HG03139 (cell line): ENCODE results near the gene NANOG.
"Not testable (repeated sequence)": the region's sequence is repeated elsewhere in the genome, so short reads cannot be mapped to it uniquely, and the experiment has no call there.

Source experiments
- ATAC-seq: cut with Tn5 transposase; IDR thresholded peaks from one replicate; pipeline ENCODE4 v1.9.1; 2021; ENCODE audit not compliant: unreplicated experiment

NANOG gene

DNA sequence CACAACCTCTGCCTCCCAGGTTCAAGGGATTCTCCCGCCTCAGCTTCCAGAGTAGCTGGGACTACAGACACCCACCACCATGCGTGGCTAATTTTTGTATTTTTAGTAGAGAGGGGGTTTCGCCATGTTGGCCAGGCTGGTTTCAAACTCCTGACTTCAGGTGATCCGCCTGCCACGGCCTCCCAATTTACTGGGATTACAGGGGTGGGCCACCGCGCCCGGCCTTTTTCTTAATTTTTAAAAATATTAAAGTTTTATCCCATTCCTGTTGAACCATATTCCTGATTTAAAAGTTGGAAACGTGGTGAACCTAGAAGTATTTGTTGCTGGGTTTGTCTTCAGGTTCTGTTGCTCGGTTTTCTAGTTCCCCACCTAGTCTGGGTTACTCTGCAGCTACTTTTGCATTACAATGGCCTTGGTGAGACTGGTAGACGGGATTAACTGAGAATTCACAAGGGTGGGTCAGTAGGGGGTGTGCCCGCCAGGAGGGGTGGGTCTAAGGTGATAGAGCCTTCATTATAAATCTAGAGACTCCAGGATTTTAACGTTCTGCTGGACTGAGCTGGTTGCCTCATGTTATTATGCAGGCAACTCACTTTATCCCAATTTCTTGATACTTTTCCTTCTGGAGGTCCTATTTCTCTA is at the start of gene NANOG:
Gene NANOG, plus strand, starts transcription at position 519 of the 645 bp plus-strand sequence. CDS start 213 bp downstream, outside the sequence.
- ATAC-seq, result not testable (repeated sequence)

DNA sequence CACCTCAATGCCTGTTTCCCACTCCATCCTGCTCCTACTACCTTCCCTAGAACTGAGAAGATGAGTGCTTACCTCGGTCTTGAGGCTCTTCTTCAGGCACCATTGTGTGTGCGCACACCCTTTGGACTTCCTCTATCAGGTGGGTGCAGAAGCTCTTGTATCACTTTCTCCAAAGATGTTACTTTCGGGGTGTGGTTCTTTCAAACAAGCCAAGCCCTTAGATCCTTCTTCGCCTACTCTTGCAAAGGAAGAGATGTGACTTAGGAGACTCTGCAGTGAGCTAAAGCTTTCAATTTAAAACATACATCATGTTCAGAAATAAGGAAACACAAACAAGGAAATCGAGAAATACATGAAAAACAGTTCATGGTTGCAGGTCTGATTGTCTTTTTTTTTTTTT is 42.0 kb upstream of the NANOG start, which contains the start of gene CLEC4C:
Gene CLEC4C, minus strand, starts transcription at position 130 of the 400 bp plus-strand sequence. Its CDS starts 27 bp downstream, at position 103.
- no peak for ATAC-seq

DNA sequence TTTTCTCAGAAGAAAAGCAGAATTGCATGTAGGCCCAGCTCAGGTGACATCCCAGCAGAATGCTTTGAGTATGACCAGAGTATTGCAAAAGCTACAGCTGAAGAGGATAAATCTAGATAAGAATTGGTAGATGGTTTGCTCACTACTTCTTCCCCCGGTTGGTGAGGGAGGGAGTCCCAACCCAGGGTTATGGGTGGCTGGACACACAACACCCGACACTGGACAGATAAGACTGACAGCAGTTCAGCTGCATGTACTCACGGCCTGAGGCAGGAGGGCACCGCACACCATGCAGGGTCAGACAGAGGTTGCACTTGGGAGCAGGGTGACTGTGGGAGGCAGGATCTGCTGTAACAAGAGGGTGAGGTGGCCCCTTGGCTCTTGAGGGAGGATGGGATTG is 40.4 kb upstream of the NANOG start:
- no peak for ATAC-seq

DNA sequence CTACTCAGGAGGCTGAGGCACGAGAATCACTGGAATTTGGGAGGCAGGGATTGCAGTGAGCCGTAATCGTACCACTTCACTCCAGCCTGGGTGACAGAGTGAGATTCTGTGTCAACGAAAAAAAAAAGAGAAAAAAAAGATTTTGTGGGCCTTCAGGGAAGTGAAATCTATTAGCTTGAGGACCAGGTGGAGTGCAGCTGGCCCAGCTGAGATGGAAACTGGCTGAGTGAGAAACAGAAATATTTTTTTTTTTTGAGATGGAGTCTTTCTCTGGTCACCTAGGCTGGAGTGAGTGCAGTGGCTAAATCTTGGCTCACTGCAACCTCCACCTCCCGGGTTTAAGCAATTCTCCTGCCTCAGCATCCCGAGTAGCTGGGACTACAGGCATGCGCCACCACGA is 39.8 kb upstream of the NANOG start:
- ATAC-seq, result no peak

DNA sequence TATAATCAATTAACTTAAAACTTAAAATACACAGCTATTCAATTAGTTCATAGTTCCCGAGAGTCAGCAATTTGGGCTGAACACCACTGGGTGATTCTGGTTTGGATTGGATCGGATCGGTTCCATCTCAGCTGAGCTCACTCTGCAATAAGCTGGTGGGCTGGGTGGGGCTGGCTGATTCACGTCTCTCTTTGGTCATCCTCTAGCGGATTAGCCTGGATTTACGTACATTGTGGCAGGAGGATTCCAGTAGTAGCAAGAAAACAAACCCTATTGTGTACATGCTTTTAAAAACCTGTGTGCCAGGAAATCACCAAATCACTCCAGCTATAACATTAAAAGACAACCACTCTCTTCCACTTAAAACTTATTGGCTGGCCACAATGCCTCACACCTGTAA is 38.9 kb upstream of the NANOG start:
- no peak for ATAC-seq

DNA sequence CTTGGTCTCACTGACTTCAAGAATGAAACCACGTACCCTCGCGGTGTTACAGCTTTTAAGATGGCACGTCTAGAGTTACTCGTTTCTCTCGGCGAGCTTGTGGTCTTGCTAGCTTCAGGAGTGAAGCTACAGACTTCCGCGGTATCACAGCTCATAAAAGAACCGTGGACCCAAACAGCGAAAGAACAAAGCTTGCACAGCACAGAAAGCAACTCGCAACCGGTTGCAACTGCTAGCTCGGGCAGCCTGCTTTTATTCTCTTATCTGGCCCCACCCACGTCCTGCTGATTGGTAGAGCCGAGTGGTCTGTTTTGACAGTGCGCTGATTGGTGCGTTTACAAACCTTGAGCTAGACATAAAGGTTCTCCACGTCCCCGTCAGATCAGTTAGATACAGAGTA is 37.8 kb upstream of the NANOG start:
- no peak for ATAC-seq

DNA sequence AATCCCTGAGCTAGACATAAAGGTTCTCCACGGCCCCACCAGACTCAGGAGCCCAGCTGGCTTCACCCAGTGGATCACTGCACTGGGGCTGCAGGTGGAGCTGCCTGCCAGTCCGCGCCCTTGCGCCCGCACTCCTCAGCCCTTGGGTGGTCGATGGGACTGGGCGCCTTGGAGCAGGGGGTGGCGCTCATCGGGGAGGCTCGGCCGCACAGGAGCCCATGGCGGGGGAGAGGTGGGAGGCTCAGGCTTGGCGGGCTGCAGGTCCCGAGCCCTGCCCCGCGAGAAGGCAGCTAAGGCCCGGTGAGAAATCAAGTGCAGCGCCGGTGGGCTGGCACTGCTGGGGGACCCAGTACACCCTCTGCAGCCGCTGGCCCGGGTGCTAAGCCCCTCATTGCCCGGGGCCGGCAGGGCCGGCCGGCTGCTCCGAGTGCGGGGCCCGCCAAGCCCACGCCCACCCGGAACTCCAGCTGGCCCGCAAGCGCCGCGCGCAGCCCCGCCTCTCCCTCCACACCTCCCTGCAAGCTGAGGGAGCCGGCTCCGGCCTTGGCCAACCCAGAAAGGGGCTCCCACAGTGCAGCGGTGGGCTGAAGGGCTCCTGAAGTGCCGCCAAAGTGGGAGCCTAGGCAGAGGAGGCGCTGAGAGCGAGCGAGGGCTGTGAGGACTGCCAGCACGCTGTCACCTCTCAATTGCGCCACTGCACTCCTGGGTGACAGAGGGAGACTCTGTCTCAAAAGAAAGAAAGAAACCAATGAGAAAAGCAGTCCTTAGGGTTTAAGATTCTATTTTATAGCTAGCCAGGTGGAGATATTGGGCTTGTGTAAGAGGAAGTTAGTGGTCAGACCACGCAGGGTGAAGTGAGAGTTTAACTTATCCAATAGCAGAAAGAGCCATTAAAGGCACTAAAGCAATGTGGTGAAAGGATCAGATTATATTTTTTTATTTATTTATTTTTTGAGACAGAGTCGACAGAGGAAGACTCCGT is 37.0 kb upstream of the NANOG start:
- ATAC-seq, result not testable (repeated sequence)

DNA sequence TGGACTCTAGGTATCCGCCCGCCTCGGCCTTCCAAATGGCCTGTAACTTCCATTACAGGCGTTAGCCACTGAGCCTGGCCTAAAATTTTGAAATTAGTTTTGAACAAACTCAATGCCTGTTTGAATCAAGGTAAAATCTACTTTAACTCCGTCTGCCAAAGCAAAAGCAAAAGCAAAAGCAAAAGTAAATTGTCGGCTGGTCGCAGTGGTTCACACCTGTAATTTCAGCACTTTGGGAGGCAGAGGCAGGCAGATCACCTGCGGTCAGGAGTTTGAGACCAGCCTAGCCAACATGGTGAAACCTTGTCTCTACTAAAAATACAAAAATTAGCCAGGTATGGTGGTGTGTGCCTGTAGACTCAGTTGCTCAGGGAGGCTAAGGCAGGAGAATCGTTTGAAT is 33.5 kb upstream of the NANOG start:
- ATAC-seq, result not testable (repeated sequence)

DNA sequence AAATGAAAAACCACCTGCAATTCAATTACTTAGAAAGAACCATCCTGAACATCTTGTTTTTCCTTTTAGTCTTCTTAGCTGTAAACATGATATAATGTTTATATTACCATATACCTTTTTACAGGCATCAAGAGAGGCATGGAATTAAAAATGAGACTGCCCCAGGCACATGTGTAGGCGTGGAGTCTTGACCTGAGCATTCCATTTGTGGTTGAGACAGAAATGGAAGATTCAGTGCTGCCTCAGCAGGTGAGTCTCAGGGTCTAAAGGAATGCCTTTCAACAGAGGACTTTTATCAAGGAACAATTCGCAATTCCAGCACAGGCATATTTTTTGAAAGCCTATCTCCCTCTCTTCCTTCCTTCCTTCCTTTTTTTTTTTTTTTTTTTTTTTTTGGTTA is 32.2 kb upstream of the NANOG start:
- ATAC-seq, result no peak

DNA sequence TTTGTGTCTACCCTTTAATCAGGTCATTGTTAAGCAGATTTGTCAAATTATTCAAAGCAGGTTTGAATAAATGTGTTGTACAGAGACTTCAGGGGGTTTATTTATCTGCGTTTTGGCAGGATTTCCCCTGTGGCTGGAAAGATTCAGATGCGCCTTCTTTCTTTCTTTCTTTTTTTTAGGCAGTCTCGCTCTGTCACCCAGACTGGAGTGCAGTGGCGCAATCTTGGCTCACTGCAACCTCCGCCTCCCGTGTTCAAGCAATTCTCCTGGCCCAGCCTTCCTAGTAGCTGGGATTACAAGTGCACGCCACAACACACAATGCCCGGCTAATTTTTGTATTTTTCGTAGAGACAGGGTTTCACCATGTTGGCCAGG is 30.4 kb upstream of the NANOG start:
- no peak for ATAC-seq

DNA sequence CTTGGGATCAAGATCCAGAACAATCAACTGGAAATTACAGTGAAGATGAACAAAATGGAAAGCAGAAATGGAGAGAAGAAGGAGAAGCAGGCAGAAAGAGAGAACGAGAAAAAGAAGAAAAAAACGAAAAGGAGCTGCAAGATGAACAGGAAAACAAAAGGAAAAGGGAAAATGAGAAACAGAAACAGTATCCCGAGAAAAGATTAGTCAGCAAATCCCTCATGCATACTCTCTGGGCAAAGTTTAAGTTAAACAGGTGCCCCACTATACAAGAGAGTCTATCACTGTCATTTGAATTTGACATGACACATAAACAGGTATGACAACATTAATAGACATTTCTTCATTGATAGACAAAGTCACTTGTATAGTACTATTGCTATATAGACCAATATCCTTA is 19.2 kb upstream of the NANOG start:
- no peak for ATAC-seq

DNA sequence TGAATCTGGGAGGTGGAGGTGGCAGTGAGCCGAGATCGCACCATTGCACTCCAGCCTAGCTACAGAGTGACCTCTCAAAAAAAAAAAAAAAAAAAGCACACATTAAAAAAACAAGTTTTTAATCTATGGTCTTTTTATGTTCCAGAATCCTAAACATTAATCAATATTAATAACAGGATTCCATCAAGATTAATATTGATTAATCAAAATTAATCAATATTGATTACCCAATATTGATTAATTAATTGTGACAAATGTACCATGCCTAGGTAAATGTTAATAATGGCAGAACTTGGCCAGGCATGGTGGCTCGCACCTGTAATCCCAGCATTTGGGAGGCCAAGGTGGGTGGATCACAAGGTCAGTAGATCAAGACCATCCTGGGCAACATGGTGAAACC is 7.9 kb upstream of the NANOG start:
- no peak for ATAC-seq

DNA sequence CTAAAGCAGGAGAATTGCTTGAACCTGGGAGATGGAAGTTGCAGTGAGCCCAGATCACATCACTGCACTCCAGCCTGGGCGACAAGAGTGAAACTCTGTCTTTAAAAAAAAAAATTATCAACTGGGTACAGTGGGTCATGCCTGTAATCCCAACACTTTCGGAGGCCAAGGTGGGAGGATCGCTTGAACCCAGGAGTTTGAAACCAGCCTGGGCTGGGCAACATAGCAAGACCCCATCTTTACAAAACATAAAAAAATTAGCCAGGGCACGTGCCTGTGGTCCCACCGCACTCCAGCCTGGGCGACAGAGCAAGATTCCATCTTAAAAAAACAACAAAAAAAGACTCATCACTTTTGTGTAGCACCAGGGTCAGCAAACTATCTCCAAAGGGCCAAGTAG is 7.1 kb upstream of the NANOG start:
- no peak for ATAC-seq

DNA sequence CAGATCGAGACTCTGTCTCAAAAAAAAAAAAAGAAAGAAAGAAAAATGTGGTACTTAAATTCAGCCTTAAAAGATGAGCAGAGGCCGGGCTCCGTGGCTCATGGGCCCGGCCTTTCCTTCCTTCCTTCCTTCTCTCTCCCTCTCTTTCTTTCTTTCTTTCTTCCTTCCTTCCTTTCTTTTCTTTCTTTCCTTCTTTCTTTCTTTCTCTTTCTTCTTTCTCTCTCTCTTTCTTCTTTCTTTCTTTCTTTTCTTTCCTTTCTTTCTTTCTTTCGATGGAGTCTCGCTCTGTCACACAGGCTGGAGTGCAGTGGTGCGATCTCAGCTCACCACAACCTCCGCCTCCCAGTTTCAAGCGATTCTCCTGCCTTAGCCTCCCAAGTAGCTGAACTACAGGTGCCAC is 5.8 kb upstream of the NANOG start:
- ATAC-seq, result not testable (repeated sequence)

DNA sequence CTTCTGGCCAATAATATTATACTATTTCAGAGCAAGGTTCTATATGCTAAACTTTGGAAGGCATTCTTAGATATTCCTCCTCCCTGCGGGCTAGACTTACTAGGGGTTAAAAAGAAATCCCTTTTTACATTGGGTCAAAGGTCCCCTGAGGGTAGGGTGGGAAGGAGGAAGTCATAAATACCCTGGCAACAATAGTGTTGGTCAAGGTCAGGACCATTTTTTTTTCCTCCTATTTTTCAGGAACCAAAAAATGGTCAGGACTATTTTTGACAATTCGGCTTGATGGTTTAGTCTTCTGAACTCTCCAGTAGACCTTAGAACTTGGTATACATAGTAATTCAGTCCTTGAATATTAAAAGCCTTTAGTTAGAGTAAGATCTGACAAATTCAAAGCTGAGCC is 4.5 kb upstream of the NANOG start:
- no peak for ATAC-seq

DNA sequence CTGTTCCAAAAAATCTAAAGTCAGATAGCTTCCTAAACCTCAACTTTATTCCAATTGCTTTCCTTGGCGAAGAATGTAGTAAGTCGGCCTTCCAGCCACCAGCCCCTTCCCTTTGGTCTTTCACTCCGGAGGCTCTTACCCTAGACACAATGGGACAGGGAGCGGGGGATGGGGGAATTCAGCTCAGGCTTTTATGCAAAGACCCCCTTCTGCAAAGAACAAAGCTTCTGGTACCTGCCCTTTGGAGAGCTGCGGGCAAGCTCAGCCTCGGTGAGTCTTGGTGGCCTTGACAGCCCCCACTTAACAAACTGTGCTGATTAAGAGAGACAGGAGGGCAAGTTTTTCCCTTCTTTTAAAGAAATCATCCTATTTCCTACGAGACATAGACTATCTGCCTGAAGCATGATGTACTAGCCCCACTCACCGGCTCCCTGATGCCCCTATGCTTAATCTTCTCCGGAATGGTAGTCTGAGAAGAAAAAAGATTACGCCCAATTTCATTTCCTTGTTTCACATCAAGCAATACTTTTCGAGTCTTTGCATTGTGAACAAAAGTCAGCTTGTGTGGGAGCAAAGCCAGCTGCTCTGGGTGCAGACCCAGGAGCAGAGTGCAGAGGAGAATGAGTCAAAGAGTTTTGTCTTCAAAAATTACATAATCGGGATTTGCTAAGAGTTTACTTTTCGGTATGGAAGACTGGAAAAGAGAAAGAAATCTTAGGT is 1.5 kb upstream of the NANOG start:
- no peak for ATAC-seq

DNA sequence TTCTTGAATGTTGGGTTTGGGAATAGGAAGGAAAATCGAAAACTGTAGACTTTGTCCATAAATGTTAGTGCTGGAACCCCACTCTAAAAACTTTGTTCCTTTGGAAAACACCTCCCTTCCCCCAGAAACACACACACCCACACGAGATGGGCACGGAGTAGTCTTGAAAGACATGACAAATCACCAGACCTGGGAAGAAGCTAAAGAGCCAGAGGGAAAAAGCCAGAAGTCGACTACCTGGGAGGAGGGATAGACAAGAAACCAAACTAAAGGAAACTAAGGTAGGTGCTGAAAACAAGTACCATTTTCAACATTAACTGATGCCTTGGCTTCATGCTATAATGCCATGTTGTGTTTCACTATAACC is 925 bp upstream of the NANOG start:
- no peak for ATAC-seq

DNA sequence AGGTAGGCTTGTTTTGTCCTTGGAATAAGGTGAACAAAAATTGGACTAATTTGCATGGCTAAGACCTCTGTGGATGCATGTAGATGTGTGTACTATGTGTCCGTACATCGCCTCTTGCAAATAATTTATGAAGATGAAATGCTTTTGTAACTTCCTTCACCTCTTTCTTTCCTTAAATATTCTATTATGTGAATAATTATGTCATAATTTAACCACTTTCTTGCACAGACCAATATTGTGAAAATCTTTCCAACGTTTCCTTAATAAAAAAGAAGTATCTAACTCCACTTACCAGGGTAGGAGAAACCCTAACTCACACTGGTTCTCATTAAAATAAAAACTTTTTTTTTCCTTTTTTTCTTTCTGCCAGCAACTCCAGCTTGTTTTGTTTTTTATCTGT is 4.0 kb downstream of the NANOG start:
- no peak for ATAC-seq

DNA sequence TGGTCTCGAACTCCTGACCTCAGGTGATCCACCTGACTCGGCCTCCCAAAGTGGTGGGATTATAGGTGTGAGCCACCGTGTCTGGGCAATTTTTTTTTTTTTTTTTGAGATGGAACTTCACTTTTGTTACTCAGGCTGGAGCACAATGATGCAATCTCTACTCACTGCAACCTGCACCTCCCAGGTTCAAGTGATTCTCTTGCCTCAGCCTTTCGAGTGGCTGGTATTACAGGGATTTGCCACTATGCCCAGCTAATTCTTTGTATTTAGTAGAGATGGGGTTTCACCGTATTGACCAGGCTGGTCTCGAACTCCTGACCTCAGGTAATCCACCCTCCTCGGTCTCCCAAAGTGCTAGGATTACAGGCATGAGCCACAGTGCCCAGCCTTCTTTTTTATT is 8.1 kb downstream of the NANOG start:
- not testable (repeated sequence) for ATAC-seq

DNA sequence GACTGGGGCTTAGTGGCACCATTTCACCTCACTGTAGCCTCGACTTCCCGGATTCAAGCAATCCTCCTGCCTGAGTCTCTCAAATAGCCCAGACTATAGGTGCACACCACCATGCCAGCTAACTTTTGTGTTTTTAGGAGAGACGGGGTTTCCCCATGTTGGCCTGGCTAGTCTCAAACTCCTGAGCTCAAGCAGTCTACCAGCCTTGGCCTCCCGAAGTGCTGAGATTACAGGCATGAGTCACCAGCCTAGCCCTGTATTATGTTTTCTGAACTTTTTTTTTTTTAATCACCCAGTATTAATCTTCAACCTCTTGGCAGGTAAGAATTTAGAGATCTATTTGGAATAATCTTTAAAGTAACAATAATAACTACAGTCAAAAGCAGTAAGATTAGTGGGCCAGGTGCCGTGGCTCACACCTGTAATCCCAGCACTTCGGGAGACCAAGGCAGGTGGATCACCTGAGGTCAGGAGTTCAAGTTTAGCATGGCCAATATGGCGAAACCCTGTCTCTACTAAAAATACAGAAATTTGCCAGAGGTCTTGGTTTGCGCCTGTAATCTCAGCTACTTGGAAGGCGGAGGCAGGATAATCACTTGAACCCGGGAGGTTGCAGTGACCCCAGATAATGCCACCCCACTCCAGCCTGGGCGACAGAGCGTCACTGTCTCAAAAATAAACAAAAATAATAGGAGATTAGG is 8.6 kb downstream of the NANOG start:
- ATAC-seq, result no peak

DNA sequence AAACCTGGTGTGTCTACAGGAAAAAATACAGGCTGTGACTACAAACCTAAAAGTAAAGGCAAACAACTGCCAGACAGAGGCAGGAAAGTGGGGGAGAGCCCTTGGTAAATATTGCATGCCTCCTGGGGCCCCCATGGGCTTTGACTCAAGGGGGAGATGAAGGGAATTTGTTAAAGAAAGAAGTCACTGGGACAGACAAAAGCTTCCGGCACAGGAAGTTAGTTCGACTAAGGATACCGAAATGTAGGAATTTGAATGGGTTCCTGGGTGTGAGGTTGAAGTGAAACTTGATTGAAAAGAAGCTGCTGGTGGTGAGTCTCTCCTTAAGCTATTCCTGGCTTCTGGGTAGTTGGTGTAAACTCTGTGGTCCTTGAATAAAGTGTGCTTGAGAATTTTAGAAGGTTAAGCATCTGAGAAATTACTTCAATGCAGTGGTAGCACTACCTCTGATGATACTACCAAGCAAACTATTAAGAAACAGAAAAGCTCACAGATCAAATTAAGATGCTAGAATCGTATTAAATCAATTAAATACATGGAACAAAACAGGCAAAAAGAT is 9.6 kb downstream of the NANOG start:
- not testable (repeated sequence) for ATAC-seq
